GM18507 (cell line): ENCODE data around the gene UBASH3A.

Source experiments
- DNase-seq: peaks from one replicate; pipeline ENCODE4 v3.0.0; 2011; ENCODE audit warnings: low read depth; ENCODE audit not compliant: insufficient read length; ENCODE audit errors: extremely low spot score
- FAIRE-seq: peaks from 2 replicates; lab custom pipeline; 2011; peaks lifted over from hg19 to GRCh38; lab: Jason Lieb, UNC

UBASH3A gene

GRCh38 chr21:42403611-42404231 lies at the start of gene UBASH3A:
TSS of gene UBASH3A (plus strand) at chr21:42403902. CDS start at chr21:42403946, 44 bp downstream.
- no peak for FAIRE-seq
- no peak for DNase-seq

GRCh38 chr21:42356046-42356445 lies 47.7 kb upstream of the UBASH3A start:
- FAIRE-seq (no peak), DNase-seq (no peak)

- DNase-seq, result no peak
- no peak for FAIRE-seq
These were observed 47.1 kb upstream of the UBASH3A start for GRCh38 chr21:42356650-42357049.

- FAIRE-seq (no peak), DNase-seq (no peak)
These were observed 46.4 kb upstream of the UBASH3A start for GRCh38 chr21:42357307-42357706.

GRCh38 chr21:42358261-42358660 lies 45.4 kb upstream of the UBASH3A start:
- no peak for FAIRE-seq
- no peak for DNase-seq

- no peak for DNase-seq
- FAIRE-seq, result no peak
These were observed 44.8 kb upstream of the UBASH3A start for GRCh38 chr21:42358937-42359336.

- DNase-seq, result no peak
- FAIRE-seq, result no peak
These were observed 43.4 kb upstream of the UBASH3A start for GRCh38 chr21:42360317-42360716.

- no peak for DNase-seq
- FAIRE-seq, result no peak
These were observed 42.4 kb upstream of the UBASH3A start for GRCh38 chr21:42361286-42361685.

GRCh38 chr21:42362198-42362597 lies 41.5 kb upstream of the UBASH3A start:
- FAIRE-seq, result no peak
- DNase-seq, result no peak

GRCh38 chr21:42362700-42363099 lies 41.0 kb upstream of the UBASH3A start:
- FAIRE-seq (no peak), DNase-seq (no peak)

GRCh38 chr21:42363312-42363711 lies 40.4 kb upstream of the UBASH3A start:
- no peak for FAIRE-seq
- DNase-seq, result no peak

GRCh38 chr21:42364304-42364865 lies 39.3 kb upstream of the UBASH3A start:
- DNase-seq, result no peak
- FAIRE-seq, result no peak

GRCh38 chr21:42365770-42366169 lies 37.9 kb upstream of the UBASH3A start:
- FAIRE-seq (no peak), DNase-seq (no peak)

GRCh38 chr21:42366292-42367010 lies 37.3 kb upstream of the UBASH3A start, which contains the start of gene TFF1:
TSS of gene TFF1 (minus strand) at chr21:42366535. CDS start at chr21:42366495, 40 bp downstream.
- FAIRE-seq (no peak), DNase-seq (no peak)

GRCh38 chr21:42367367-42368165 lies 36.1 kb upstream of the UBASH3A start:
- DNase-seq (no peak), FAIRE-seq (no peak)

GRCh38 chr21:42369821-42370220 lies 33.9 kb upstream of the UBASH3A start:
- DNase-seq, result no peak
- FAIRE-seq, result no peak

- DNase-seq (no peak), FAIRE-seq (no peak)
These were observed 32.6 kb upstream of the UBASH3A start for GRCh38 chr21:42370894-42371654.

- FAIRE-seq (no peak), DNase-seq (no peak)
These were observed 30.4 kb upstream of the UBASH3A start for GRCh38 chr21:42373196-42373907.
